Activated CD4-positive, alpha-beta T cell treated with anti-CD3 and anti-CD28 coated beads, Interleukin-2, Interleukin-4, amounts not matched to agents 100 ng/mL and 50 ng/mL, durations not matched to agents 16 hours and 8 hours (primary cell): ENCODE data around the gene RFLNA.

Experiments used
- DNase-seq: peaks from one replicate; pipeline ENCODE4 v3.0.0-alpha.2; 2020; ENCODE audit warnings: low spot score

The RFLNA gene

GRCh38 chr12:124303579-124304313 is 8.9 kb downstream of the RFLNA start:
- DNase-seq = no peak

- DNase-seq = no peak
These were observed 9.5 kb downstream of the RFLNA start for GRCh38 chr12:124304314-124304790.

GRCh38 chr12:124305136-124305535 is 10.2 kb downstream of the RFLNA start:
- no peak for DNase-seq

- DNase-seq = no peak
These were observed 11.1 kb downstream of the RFLNA start for GRCh38 chr12:124305776-124306685.

- DNase-seq = no peak
These were observed 12.0 kb downstream of the RFLNA start for GRCh38 chr12:124306686-124307555.

GRCh38 chr12:124307556-124307825 is 12.6 kb downstream of the RFLNA start:
- DNase-seq = no peak

- DNase-seq = no peak
These were observed 13.8 kb downstream of the RFLNA start for GRCh38 chr12:124308741-124309140.

- no peak for DNase-seq
These were observed 14.3 kb downstream of the RFLNA start for GRCh38 chr12:124309231-124309630.

- no peak for DNase-seq
These were observed 14.9 kb downstream of the RFLNA start for GRCh38 chr12:124309744-124310143.

- no peak for DNase-seq
These were observed 15.3 kb downstream of the RFLNA start for GRCh38 chr12:124310178-124310577.

- DNase-seq = no peak
These were observed 15.9 kb downstream of the RFLNA start for GRCh38 chr12:124310785-124311184.

GRCh38 chr12:124311292-124312109 is 16.6 kb downstream of the RFLNA start:
- no peak for DNase-seq

- no peak for DNase-seq
These were observed 17.7 kb downstream of the RFLNA start for GRCh38 chr12:124312601-124313000.

GRCh38 chr12:124314207-124314606 is 19.3 kb downstream of the RFLNA start:
- DNase-seq = no peak

GRCh38 chr12:124314766-124315165 is 19.9 kb downstream of the RFLNA start:
- DNase-seq = no peak

- DNase-seq = no peak
These were observed 20.6 kb downstream of the RFLNA start for GRCh38 chr12:124315372-124316044.

- DNase-seq = no peak
These were observed 21.5 kb downstream of the RFLNA start for GRCh38 chr12:124316257-124316900.

GRCh38 chr12:124317400-124317799 is 22.5 kb downstream of the RFLNA start:
- no peak for DNase-seq

GRCh38 chr12:124318278-124319020 is 23.6 kb downstream of the RFLNA start:
- DNase-seq = no peak
